ENCODE results near the gene FZR1.
A peak's percentile ranks its signal among the peaks of the same experiment; 100 is the strongest.

Gene FZR1

DNA sequence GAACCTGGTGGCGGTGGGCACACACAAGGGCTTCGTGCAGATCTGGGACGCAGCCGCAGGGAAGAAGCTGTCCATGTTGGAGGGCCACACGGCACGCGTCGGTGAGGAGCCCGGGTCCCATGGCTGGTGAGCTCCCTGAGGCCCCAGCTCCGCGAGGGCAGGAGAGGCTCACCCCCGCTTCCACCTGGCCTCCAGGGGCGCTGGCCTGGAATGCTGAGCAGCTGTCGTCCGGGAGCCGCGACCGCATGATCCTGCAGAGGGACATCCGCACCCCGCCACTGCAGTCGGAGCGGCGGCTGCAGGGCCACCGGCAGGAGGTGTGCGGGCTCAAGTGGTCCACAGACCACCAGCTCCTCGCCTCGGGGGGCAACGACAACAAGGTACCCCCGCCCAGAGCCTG is 25.6 kb downstream of the FZR1 start:
- no peak for DNase-seq (ENCODE audit: low read depth)

DNA sequence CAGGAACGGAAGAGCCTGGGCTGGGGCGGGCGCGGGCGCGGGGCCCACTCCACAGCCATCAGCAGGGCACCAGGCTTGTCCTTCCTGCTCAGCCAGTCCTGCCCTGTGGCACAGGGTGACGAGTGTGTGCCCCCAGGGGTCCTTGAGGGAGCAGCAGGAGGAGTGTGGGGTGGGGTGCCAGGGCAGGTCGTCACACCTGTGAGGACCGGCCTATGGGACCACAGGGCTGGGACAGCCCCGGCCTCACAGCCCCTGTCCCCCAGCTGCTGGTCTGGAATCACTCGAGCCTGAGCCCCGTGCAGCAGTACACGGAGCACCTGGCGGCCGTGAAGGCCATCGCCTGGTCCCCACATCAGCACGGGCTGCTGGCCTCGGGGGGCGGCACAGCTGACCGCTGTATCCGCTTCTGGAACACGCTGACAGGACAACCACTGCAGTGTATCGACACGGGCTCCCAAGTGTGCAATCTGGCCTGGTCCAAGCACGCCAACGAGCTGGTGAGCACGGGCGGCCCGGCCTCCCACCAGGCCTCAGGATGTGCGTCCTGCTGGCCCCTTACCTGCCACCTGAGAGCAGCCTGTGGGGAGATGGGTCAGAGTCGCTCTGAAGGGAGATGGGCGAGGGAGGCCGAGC is 26.2 kb downstream of the FZR1 start:
- no peak for DNase-seq (ENCODE audit: low read depth)

DNA sequence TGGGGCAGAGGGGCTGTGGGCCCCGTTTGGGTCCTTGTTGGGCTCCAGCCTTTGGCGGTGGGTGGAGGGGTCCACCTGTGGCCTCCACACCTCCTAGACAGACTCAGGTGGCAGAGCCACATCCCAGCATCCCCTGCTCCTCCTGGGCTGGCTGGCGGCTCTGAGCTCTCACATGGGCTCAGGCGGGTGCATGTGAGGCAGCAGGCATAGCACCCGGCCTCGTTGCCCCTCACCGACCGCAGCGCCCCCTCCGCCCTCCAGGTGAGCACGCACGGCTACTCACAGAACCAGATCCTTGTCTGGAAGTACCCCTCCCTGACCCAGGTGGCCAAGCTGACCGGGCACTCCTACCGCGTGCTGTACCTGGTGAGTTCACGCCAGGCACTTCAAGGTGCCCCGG is 26.9 kb downstream of the FZR1 start:
- DNase-seq (ENCODE audit: low read depth), result no peak

DNA sequence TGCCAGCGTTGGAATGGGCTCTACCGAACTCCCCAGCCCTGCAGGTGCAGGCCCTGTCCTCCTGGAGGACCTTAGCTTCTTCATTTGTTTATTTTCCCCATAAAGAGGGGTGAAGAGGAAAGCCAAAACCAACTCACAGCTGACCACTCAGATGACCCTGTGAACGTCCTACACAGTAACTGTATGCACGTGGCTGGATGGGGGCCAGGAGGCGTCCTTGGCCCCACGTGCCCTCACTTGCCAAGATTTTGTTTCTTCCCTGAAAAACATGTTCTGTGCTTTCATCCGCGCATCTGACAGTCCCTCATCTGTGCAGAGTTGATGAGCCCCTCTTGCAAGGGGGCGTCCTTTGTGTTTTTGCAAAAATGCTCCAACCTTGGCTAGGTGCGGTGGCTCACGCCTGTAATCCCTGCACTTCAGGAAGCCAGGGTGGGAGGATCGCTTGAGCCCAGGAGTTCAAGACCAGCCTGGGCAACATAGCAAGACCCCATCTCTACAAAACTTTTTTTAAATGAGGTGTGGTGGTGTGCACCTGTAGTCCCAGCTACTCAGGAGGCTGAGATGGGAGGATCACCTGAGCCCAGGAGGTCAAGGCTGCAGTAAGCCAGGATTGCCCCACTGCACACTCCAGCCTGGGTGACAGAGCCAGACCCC is 27.6 kb downstream of the FZR1 start:
- no peak for DNase-seq (ENCODE audit: low read depth)

DNA sequence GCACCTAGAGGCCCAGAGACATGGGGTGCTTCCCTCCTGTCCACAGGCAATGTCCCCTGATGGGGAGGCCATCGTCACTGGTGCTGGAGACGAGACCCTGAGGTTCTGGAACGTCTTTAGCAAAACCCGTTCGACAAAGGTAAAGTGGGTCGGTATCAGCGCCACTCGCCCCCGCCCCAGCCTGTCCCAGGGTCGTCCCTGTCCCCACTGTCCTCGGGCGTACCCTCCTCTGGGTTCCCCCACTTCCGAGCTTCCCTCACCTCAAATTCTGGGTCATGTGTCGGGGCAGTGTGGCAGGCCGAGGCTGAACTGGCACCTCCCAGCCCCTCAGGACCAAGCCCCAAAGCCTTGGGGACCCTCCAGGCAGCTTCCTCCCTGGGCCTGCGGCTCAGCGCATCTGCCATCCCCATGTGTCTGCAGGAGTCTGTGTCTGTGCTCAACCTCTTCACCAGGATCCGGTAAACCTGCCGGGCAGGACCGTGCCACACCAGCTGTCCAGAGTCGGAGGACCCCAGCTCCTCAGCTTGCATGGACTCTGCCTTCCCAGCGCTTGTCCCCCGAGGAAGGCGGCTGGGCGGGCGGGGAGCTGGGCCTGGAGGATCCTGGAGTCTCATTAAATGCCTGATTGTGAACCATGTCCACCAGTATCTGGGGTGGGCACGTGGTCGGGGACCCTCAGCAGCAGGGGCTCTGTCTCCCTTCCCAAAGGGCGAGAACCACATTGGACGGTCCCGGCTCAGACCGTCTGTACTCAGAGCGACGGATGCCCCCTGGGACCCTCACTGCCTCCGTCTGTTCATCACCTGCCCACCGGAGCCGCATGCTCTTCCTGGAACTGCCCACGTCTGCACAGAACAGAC is 28.5 kb downstream of the FZR1 start:
- no peak for DNase-seq (ENCODE audit: low read depth)

DNA sequence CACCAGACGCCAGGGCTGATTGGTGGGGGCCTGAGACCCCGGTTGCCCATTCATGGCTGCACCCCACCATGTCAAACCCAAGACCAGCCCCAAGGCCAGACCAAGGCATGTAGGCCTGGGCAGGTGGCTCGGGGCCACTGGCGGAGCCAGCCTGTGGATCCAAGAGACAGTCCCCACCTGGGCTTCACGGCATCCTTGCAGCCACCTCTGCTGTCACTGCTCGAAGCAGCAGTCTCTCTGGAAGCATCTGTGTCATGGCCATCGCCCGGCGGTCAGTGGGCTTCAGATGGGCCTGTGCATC is 29.1 kb downstream of the FZR1 start:
- DNase-seq (ENCODE audit: low read depth), result no peak

DNA sequence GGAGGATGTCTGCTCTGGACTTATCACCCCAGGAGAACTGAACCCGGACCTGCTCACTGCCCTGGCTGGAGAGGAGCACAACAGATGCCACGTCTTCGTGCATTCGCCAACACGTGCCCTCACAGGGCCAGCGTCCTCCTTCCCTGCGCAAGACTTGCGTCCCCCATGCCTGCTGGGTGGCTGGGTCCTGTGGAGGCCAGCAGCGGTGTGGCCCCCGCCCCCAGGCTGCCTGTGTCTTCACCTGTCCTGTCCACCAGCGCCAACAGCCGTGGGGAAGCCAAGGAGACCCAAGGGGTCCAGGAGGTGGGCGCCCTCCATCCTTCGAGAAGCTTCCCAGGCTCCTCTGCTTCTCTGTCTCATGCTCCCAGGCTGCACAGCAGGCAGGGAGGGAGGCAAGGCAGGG is 29.5 kb downstream of the FZR1 start:
- DNase-seq (ENCODE audit: low read depth), result no peak

DNA sequence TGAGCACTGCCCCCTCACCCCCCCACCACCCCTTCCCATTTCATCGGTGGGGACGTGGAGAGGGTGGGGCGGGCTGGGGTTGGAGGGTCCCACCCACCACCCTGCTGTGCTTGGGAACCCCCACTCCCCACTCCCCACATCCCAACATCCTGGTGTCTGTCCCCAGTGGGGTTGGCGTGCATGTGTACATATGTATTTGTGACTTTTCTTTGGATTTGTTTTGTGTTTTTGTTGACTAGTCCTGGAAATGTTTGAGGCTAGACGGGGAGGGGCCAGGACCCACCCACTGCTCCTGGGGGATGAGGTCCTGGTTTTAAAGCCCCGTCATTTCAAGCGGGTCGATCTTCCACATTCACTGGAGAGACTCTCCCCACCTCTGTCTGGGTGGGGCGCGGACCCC is 29.9 kb downstream of the FZR1 start:
- DNase-seq (ENCODE audit: low read depth), result no peak

DNA sequence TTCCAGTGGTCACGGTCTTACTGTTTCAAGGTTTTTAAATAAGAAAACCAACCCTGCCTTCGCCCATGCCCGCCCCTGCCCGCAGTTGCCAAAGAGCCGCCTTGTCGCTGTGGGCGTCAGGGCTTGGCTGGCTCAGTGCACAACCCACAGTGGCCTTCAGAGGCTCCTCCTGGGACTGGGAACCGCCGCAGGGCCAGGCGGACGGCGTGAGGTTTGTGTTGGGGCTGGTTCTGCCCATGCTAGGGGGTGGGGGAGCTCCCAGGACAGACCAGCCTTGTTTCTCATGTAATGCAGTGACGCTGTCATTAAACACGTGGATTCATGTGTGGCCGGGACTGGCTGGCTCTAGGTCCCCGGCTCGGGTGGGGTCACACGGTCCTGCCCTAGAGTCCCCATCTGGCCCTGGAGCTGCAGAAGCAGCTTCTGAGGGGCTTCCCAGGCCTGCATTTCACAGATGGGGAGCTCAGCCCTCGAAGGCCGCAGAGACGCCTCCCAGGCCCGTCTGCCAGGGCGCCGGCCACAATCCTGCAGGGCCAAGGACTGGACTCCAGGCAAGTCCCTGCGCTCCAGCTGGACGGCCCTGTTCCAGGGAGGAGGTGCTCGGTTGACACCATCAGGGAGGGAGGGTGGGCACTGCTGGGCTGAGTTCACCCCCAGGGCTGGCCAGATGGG is 30.5 kb downstream of the FZR1 start:
- DNase-seq (ENCODE audit: low read depth), result no peak

DNA sequence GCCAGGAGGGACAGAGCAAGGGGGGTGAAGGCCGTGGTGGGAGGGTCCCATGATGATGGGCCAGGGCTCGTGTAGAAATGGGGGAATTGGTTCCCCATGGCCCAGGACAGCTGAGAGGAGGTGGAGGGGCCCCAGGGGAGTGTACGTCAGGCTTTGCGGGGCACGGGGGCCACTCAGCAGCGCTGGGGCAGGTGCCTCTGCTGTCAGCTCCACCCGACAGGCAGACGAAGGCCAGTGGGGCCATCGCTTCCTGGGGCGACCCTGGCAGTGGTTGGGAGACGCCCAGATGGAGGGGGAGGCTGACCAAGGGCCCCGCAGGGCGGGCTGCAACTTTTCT is 31.0 kb downstream of the FZR1 start:
- no peak for DNase-seq (ENCODE audit: low read depth)

DNA sequence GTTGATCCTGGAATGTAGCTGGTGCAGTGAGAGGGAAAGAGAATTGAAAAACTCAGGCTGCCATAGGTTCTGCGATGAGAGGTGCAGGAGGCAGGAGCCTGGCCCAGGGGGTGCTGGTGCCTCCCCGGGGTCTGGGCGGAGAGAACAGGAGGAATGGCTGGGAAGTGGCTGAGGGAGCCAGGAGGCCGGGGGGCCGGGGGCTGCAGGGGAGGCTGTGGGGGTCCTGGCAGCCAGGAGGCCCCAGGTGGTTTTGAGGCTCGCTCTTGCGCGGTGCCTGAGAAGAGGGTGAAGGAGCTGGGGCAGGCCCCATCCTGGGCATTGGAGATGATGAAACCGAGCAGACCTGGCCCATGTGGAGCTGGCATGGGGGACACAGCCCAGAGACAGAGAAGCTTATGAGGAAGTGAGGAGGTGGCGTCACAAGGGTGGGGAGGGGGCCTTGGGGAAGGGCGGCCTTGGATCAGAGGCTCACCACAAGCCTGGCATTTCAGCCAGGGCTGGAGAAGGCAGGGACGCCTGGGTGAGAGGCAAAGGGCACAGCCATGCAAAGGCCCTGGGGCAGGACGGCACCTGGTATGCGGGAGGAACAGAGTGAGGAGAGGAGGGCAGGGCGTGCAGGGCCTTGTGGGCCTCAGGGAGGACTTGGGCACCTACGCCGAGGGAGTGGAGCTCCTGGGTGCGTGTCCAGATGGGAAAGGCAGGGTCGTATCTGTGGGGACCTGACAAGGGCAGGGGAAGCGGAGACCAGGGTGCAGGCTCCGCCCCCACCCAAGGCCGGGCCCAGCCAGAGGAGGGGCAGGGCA is 31.5 kb downstream of the FZR1 start:
- DNase-seq (ENCODE audit: low read depth), result no peak

DNA sequence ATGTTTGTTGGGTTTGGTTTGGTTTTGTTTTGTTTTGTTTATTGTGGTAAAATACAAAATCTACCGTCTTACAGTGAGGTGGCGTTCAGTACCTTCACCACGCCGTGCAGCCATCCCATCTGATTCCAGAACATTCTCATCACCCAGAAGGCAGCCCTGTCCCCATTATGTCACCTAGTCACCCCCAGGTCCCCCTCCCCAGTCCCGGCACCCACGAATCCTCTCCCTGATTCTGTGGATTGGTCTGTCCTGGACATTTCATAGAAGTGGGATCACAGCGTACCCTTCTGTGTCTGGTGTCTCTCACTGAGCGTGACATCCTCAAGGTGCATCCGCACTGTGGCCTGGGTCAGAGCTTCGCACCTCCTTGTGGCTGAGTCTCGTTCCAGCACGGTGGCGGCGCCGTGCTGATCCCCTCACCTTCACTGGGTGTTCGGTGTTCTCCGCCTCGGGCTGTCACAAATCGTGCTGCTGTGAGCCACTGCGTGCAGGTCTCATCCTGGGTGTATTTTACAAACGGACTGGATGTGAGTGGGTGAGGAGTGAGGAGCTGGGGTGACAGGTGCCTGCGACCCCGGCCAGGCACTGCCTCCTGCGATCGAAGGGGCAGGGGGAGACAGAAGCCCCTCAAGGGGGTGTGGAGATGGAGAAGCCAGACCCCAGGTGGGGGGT is 32.3 kb downstream of the FZR1 start:
- DNase-seq (ENCODE audit: low read depth), result no peak

DNA sequence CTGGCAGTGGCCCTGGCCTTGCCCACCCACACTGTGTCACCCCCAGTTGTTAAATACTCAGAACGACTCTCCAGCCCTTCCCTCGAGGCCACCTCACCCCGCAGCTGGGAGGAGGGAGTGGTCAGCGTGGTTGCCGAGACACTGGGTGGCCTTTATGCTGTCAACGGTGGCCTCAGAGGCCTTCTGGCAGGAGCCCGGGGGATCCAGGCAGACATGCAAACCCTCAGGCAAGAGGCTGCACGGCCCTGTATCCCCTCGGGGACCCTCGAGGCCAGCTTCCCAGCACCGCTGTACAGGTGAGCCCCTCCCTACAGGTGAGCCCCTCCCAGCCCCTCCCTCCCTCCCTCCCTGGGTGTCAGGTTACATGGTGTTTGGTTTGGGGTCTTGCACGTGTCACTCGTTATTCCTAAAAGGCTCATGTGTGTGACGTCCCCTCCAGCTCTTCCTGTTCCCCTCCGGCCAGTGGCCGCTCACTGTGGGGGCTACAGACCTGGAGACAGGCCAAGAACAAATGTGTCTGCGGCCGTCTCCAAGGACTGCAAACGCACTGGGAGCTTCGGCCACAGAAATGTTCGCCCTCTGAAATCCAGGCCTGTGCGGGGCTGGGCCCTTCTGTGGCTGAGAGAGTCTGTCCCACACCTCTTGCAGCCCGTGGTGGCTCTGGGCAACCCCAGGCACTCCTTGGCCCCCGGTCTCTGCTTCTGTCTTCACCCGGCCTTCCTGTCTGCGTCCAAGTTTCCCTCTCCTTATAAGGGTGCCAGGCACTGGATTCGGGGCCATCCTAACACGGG is 33.0 kb downstream of the FZR1 start, which contains the start of gene TEKTIP1:
TEKTIP1 (plus strand) TSS at position 210 of the 791 bp plus-strand sequence; CDS start at position 214, 4 bp downstream.
- no peak for DNase-seq (ENCODE audit: low read depth)

DNA sequence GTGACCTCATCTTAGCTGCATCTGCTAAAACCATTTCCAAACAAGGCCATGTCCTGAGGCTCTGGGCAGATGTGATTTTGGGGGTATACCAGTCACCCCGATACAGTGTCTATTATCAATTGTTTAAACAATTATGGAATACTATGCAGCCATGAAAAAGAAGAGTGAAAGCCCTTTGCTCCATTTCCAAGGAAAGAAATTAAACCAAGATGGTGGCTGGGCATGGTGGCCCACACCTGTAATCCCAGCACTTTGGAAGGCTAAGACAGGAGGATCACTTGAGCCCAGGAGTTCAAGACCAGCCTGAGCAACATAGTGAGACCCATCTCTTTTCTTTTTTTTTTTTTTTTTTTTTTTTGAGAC is 33.6 kb downstream of the FZR1 start:
- DNase-seq (ENCODE audit: low read depth), result no peak

DNA sequence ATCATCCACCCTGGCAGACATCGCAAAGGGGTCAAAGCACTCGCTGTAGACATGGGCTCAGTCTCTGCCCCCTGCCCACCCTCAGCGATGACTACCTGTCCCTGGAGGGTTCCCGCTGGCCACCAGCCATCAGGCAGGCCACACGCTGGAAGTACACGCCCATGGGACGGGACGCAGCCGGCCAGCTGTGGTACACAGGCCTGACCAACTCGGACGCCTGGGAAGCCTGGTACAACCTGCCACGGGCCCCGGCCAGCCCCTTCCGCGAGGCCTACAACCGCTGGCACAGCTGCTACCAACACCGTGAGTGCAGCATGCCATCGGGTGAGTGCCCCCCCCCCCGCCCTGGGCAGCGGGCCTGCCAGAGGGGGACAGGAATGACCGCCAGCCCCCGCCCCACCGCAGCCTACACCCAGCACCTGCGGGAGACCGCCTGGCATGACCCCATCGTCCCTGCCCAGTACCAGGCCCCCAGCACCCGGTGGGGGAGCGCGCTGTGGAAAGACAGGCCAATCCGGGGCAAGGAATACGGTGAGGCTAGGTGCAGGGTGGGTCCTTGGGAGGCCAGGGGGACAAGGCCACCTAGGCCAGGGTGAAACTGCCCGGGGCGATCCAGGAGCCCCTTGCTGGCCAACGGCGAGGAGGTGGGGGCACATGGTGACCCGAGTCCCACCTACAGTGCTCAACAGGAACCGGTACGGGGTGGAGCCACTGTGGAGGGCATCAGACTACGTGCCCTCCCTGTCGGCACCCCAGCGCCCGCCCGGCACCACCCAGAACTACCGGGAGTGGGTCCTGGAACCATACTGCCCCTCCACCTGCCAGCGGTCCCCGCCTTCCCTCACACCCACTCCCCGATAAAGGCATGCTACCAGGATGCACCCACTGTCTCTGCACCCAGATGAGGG is 37.3 kb downstream of the FZR1 start:
- no peak for DNase-seq (ENCODE audit: low read depth)

DNA sequence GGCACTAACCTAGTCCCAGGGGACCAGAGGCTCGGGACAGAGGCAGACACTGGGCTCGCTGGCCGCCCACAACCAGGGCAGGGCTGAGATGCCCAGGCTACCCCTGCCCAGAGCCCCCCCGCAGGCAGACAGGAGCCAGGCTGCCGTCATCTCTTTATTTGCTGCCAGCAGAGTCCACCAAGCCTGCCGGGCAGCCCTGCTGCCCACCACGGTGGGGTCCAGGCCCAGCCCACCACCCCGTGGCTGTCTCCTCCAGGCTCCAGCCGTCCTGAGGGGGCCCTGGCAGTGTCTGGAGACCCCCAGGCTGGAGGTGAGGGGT is 37.9 kb downstream of the FZR1 start:
- no peak for DNase-seq (ENCODE audit: low read depth)

DNA sequence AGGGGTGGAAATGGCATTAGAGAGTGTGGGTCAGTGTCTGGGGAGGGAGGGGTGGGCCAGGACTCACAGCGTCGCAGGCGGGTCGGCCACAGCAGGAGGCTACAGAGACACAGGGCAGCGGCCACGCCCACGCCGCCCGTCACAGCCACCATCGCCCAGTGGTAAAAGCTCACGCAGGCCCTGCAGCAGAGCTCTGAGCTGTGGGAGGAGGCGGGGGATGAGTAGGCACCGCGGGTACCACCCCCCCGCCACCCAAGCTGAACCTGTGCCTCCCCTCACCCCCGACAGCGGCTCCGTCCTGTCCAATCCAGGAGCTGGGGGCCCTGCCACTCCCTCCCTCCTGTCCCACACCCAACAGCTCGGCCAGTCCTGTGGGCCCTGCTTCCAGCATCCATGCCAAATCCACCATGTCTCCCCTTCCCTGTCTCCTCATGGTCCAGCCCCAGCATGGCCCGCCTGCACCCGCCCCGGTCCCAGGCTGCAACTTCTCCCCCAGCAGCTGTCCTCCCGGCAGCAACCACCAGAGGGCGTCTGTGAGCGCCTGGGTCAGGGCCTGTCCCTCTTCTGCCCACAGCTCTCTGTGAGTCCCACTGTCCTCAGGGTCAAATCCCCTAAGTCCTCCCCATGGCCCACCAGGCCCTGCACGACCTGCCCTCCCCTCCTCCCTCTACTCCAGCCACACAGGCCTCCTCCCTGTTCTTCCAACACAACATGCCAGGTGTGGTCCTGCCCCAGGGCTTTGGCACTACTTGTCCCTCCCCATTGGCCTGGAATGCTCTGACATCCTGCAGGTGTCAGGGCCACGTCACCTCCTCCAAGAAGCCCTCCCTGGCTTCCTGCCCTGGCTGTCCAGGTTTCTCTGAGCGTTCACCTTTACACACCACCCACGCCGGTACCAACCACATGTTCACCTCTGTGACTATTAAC is 38.9 kb downstream of the FZR1 start:
- peak; percentile 78 for DNase-seq (ENCODE audit: low read depth)

DNA sequence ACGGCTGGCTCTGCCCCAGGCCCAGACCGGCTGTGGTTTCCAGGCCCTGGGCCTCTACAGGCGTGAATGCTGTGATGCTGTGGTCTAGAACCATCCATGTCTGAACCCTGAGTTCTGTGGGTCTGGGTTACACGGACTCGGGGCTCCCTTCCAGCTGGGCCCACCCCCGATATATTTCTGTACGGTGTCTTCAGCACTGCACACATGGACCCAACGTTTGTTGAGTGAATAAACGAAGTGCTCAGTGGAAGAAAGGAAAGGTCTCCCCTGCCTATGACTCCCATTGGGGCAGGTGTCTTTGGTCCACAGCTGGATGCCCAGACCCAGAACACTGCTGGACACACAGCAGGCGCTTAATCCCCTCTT is 39.5 kb downstream of the FZR1 start:
- DNase-seq (ENCODE audit: low read depth), result no peak

DNA sequence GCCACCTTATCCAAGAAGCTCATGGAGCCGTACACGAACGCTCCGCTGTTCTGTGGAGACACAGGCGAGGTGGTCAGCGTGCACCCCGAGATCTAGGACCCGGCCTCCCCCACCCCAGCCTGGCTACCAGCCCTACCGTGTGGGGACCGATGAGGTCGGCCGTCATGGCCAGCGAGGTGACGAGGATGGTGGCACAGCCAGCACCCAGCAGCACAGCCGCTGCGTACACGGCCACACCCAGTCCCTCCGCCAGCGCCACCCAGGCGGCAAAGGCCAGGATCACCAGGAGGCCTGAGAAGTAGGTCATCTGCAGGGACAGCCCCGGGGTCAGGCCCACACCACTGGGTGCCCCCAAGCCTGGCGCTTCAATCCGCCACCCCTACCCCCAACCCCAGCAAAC is 40.0 kb downstream of the FZR1 start:
- no peak for DNase-seq (ENCODE audit: low read depth)

Data from stimulated activated CD8-positive, alpha-beta memory T cell treated with anti-CD3 and anti-CD28 coated beads, Interleukin-15, amount 100 ng/mL, for 24 hours (primary cell).